ENCODE measurements around the gene FAM20C. TPM values are rescaled to one million over a fixed set of nuclear protein-coding genes. Genes with fewer than 3 reads are reported as not detected.

FAM20C gene
- total RNA-seq, 1 experiment from 2014 or later, result 62.6 TPM

- H3K4me1 ChIP-seq (ENCODE audit: insufficient read depth, low read length), result no peaks in the 10 kb centered on the region
- Mint-ChIP-seq H3K36me3 (ENCODE audit: insufficient read depth in 1 of 3, low read depth in 3 of 3) (peaks cover 38 to 66% (median 55%) of the 10 kb centered on the region in 3 experiments), H3K27me3 (ENCODE audit: low read depth) (peaks cover 1% of the 10 kb centered on the region; the same call in 1 of the 2 replicates), H3K4me1 (peaks cover 7 to 8% of the 10 kb centered on the region in 2 experiments; a peak in 3 of 4 replicates), H3K4me3 (no peak overlapping the region), H3K27ac (no peak overlapping the region; a peak in 1 of 7 replicates), H3K9me3 (peaks cover 0 to 7% of the 10 kb centered on the region in 2 experiments; a peak in 2 of 5 replicates)
- H3K18ac ChIP-seq (ENCODE audit: insufficient read length, low read depth, low read length), result no peak overlapping the region
- H2BK5ac ChIP-seq (ENCODE audit: insufficient read length, low read length), result no peak overlapping the region
- no peaks in the 10 kb centered on the region for H3K9me3 ChIP-seq (ENCODE audit: control insufficient read depth, low read depth, low read length)
- no peak for DNase-seq
- no peak overlapping the region for H2AK5ac ChIP-seq (ENCODE audit: insufficient read length, low read length)
- H2AFZ ChIP-seq (ENCODE audit: low read length), result no peak overlapping the region
- H3K79me1 ChIP-seq (ENCODE audit: insufficient read depth, low read depth, low read length, poor library complexity, severe bottlenecking), result no peaks in the 10 kb centered on the region
- H3K23ac ChIP-seq (ENCODE audit: insufficient read length, low read depth, low read length), result no peak overlapping the region
- WGBS (ENCODE audit: extremely low coverage, insufficient read length, low lambda C conversion rate), result no CpG with 5 or more reads among the region's 24 CpGs
- no peak overlapping the region for H3K27ac ChIP-seq (ENCODE audit: insufficient read length, low read depth, low read length)
- no peak for TF ChIP-seq CTCF (conservative IDR thresholded peaks at IDR 0.05)
- H2BK15ac ChIP-seq (ENCODE audit: low read depth, low read length), result no peak overlapping the region
- no peak overlapping the region for H4K8ac ChIP-seq (replicated peaks; ENCODE audit: insufficient read length, low read depth, low read length)
- H3K27me3 ChIP-seq (ENCODE audit: insufficient read depth, low read length), result no peaks in the 10 kb centered on the region
- peaks cover 2% of the 10 kb centered on the region for H4K20me1 ChIP-seq (ENCODE audit: control insufficient read depth, insufficient read depth, insufficient read length)
- H4K5ac ChIP-seq (ENCODE audit: insufficient read length, low read depth, low read length), result no peak overlapping the region
- no peak overlapping the region for H2BK120ac ChIP-seq (ENCODE audit: low read depth, low read length, poor library complexity, severe bottlenecking)
- no peak overlapping the region for H2BK12ac ChIP-seq (ENCODE audit: insufficient read length, low read depth, low read length)
- H3K23me2 ChIP-seq (ENCODE audit: insufficient read length, low read depth, low read length, poor library complexity, severe bottlenecking), result no peaks in the 10 kb centered on the region
- no peak overlapping the region for H3K56ac ChIP-seq (ENCODE audit: insufficient read length, low read depth, low read length)
- H3K4ac ChIP-seq (ENCODE audit: low read depth, low read length), result no peak overlapping the region
- H3K4me2 ChIP-seq (ENCODE audit: insufficient read depth, insufficient read length, low read length), result no peak overlapping the region
- H3K9ac ChIP-seq (ENCODE audit: extremely low read depth, insufficient read length, low read length), result no peak overlapping the region
- H4K91ac ChIP-seq (ENCODE audit: insufficient read length, low read depth, low read length), result no peak overlapping the region
- H3T11ph ChIP-seq (ENCODE audit: low read length), result no peak overlapping the region
- H3K79me2 ChIP-seq (ENCODE audit: insufficient read depth, low read length), result no peaks in the 10 kb centered on the region; the same call in 1 of the 2 replicates
- no peak overlapping the region; the same call in 1 of the 2 replicates for H3K14ac ChIP-seq (ENCODE audit: insufficient read depth, low read length)
- H2BK20ac ChIP-seq (ENCODE audit: low read depth, low read length, poor library complexity, severe bottlenecking), result no peak overlapping the region
Measured at GRCh38 chr7:209906-210305, 17.5 kb downstream of the FAM20C start.
